GM12892 (cell line): Measurements from ENCODE around the gene PLA2G15.

Experiments
- POLR2A ChIP-seq: IDR thresholded peaks from 2 replicates; pipeline ENCODE4 v1.6.1; 2011; ENCODE audit warnings: low read depth, low read length, control low read depth
- TAF1 ChIP-seq: IDR thresholded peaks from 2 replicates; pipeline ENCODE4 v1.6.1; 2011; ENCODE audit warnings: low read depth, mild to moderate bottlenecking, control low read depth, low read length, borderline replicate concordance

DNA sequence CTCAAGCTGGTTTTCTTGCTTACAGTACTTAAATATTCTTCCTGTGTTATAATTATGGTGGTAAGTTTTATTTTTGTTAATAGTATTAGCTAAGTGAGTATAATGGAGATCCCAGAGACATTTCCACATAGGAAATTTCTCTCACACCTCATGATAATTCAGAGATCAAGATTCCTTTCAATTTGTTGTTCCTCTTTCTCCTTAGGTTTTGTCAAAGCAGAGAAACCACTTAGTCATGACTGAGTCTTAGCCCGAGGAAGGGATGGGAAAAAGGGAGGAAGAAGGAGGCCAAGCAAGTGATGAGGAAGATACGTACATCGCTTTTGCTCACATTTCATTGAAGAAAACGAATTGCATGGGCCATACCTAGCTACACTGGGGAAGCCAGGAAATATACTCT lies 27.7 kb upstream of the PLA2G15 start:
- no peak for TF ChIP-seq POLR2A
- TF ChIP-seq TAF1 = no peak
